Uterus (tissue), 4 donors: ENCODE measurements around the gene WBP2. TPM values are rescaled to one million over a fixed set of nuclear protein-coding genes. Genes with fewer than 3 reads are reported as not detected.
"Not testable (repeated sequence)": the region's sequence is repeated elsewhere in the genome, so short reads cannot be mapped to it uniquely, and the experiment has no call there.

Source experiments
- DNase-seq, 2 donors: peaks; one replicate each; pipeline ENCODE4 v3.0.0-alpha.2; 2019 to 2020
- H3K27ac ChIP-seq, 2 donors: fragments of 200-600 bp; sonication (generic); 1 replicate in 1 of 2; 2 replicates in 1 of 2; pipeline ENCODE4 v1.5.1; 2016 to 2018
- H3K27me3 ChIP-seq, 2 donors: fragments of 200-600 bp; sonication (generic); one replicate each; pipeline ENCODE4 v1.5.1; 2018 to 2019; ENCODE audit warnings: control low read depth in 1 of 2
- H3K36me3 ChIP-seq, 2 donors: fragments of 200-600 bp; sonication (generic); one replicate each; pipeline ENCODE4 v1.5.1; 2019; ENCODE audit warnings: control low read depth in 1 of 2
- H3K4me1 ChIP-seq, 2 donors: fragments of 200-600 bp; sonication (generic); one replicate each; pipeline ENCODE4 v1.5.1; 2018 to 2019; ENCODE audit warnings: control low read depth in 1 of 2
- H3K4me3 ChIP-seq, 2 donors: fragments of 200-600 bp; sonication (generic); 1 replicate in 1 of 2; 2 replicates in 1 of 2; pipeline ENCODE4 v1.5.1; 2018 to 2019; ENCODE audit warnings: mild to moderate bottlenecking in 1 of 2
- H3K9me3 ChIP-seq, 2 donors: fragments of 200-600 bp; sonication (generic); one replicate each; pipeline ENCODE4 v1.5.1; 2019; ENCODE audit warnings: control low read depth in 1 of 2
- CTCF ChIP-seq, 4 experiments: fragments of 200-600 bp in 2 of 4; fragments of 450-650 bp in 2 of 4; sonication (generic) in 2 of 4; IDR thresholded peaks; one replicate each; pipeline ENCODE4 v1.5.1; 2016 to 2019; ENCODE audit warnings: antibody characterized with exemption in 4 of 4, mild to moderate bottlenecking in 2 of 4, moderate library complexity in 1 of 4
- POLR2A ChIP-seq, 2 donors: fragments of 450-650 bp; IDR thresholded peaks; one replicate each; pipeline ENCODE4 v1.6.1; 2016; ENCODE audit warnings: antibody characterized with exemption in 2 of 2, mild to moderate bottlenecking in 1 of 2, moderate library complexity in 1 of 2
- intact Hi-C: fragments of 100-400 bp; cut with DNase I; formaldehyde crosslinking; loops from one replicate; pipeline ENCODE4 v1.15.1; 2023; ENCODE audit warnings: low total_unique reads
- total RNA-seq, 4 donors: library from RNA; depleted of rRNA in 3 of 4; stranded (reverse); fragments of >200 nt in 3 of 4; gene quantifications; one replicate each; pipeline versions ENCODE4 v1.1.0 to v1.2.4, GENCODE V29; 2014 to 2023
- donor health status: DM: yes; HTN: yes; CAD: no.

The WBP2 gene
- total RNA-seq, 4 donors from 2014 or later, result 19.7 to 115 (median 34.5) TPM

- peak overlapping the region; percentile 99 to 100 for H3K27ac ChIP-seq
- H3K4me1 ChIP-seq, result no peaks in the 10 kb centered on the region
- intact Hi-C loops, result no loop called here
- H3K27me3 ChIP-seq, result no peaks in the 10 kb centered on the region
- no peak for DNase-seq
- TF ChIP-seq POLR2A (IDR thresholded peaks at IDR 0.05) (no peak), CTCF (IDR thresholded peaks at IDR 0.05) (peak in 2 of 4 experiments; percentile 3 to 4)
- no peaks in the 10 kb centered on the region for H3K36me3 ChIP-seq
- no peaks in the 10 kb centered on the region for H3K9me3 ChIP-seq
- peak overlapping the region; percentile 71 to 80 for H3K4me3 ChIP-seq
Observed at GRCh38 chr17:75856062-75856756, 1.1 kb upstream of the WBP2 start.

GRCh38 chr17:75854881-75855309 is 240 bp downstream of the WBP2 start:
- Histone ChIP-seq H3K27me3 (no peaks in the 10 kb centered on the region), H3K27ac (peak overlapping the region; percentile 89 to 99), H3K4me3 (peak overlapping the region; percentile 54 to 90), H3K4me1 (no peaks in the 10 kb centered on the region), H3K36me3 (no peaks in the 10 kb centered on the region), H3K9me3 (no peaks in the 10 kb centered on the region)
- DNase-seq, result no peak
- TF ChIP-seq CTCF (IDR thresholded peaks at IDR 0.05) (peak in 1 of 4 experiments; percentile 24), POLR2A (IDR thresholded peaks at IDR 0.05) (no peak)
- intact Hi-C loops, result no loop called here

- peak overlapping the region; percentile 54 to 90 for H3K4me3 ChIP-seq
- H3K4me1 ChIP-seq, result no peaks in the 10 kb centered on the region
- no peaks in the 10 kb centered on the region for H3K27me3 ChIP-seq
- DNase-seq, result no peak
- no peak for TF ChIP-seq CTCF (IDR thresholded peaks at IDR 0.05)
- no peak for TF ChIP-seq POLR2A (IDR thresholded peaks at IDR 0.05)
- no peaks in the 10 kb centered on the region for H3K36me3 ChIP-seq
- H3K9me3 ChIP-seq, result no peaks in the 10 kb centered on the region
- H3K27ac ChIP-seq, result peak overlapping the region; percentile 89 to 99
- intact Hi-C loops, result no loop called here
Observed at GRCh38 chr17:75854101-75854748, 910 bp downstream of the WBP2 start.

GRCh38 chr17:75853433-75853832 is 1.7 kb downstream of the WBP2 start:
- H3K27me3 ChIP-seq, result no peaks in the 10 kb centered on the region
- intact Hi-C loops, result no loop called here
- H3K9me3 ChIP-seq, result no peaks in the 10 kb centered on the region
- H3K4me3 ChIP-seq, result no peak overlapping the region
- no peak for DNase-seq
- H3K4me1 ChIP-seq, result no peaks in the 10 kb centered on the region
- H3K27ac ChIP-seq, result peak overlapping the region; percentile 89 to 99
- TF ChIP-seq POLR2A (IDR thresholded peaks at IDR 0.05), result no peak
- no peak for TF ChIP-seq CTCF (IDR thresholded peaks at IDR 0.05)
- no peaks in the 10 kb centered on the region for H3K36me3 ChIP-seq

- H3K4me3 ChIP-seq, H3K27me3 ChIP-seq, H3K36me3 ChIP-seq, intact Hi-C loops, H3K9me3 ChIP-seq, DNase-seq, H3K27ac ChIP-seq, H3K4me1 ChIP-seq: not testable (repeated sequence)
Observed at GRCh38 chr17:75851693-75851991, 3.5 kb downstream of the WBP2 start.
